ENCODE data around the gene TUBGCP3. TPM values are rescaled to one million over a fixed set of nuclear protein-coding genes. Genes with fewer than 3 reads are reported as not detected.

The TUBGCP3 gene
- total RNA-seq, 2 donors from 2014 or later, result 31.0 to 32.9 TPM

DNA sequence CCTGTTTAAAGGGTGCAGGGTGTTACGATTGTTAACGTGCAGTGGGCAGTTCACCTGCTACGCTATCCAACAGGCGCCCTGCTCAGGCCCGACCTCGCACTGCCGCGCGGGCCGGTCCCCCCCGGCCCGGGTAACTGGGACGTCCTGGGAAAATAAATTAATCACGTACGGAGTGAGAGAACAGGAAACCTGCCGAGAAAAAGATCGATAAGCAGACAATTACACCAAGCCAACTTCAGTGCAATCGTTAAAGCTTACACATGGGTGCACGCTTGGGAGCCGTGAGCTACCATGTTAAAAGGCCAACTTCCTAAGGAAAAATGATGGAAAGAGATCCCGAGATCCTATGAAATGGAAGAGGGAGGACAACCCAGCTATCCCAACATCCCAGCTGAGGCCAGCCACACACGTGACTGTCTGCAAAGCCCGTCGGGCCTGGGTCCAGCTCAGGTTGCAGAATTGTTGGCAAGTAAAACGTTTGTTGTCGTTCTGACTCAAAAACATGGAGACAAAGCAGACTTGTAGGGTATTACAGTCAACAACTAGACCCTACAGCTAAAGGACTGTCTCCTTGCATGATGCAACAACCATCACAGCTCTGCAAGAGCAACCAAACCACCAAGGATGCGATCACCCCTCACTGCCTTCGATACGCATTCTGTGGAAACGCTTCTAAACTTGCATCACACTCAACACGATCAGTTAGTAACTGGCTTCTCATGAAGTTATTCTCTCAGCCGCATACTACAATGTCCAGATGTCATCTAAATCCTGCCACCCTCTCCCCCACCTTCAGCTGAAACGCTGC, 741 bp upstream of the TUBGCP3 start:
- DNase-seq (ENCODE audit: low spot score) (no peak), ATAC-seq (ENCODE audit: insufficient number of reproducible peaks, low FRiP score, low read depth) (no peak)
- Histone ChIP-seq H3K4me3 (peak overlapping the region; percentile 99), H3K27ac (peak overlapping the region; percentile 97 to 98), H3K36me3 (no peaks in the 10 kb centered on the region), H3K9me3 (no peaks in the 10 kb centered on the region), H3K4me1 (ENCODE audit: control insufficient read depth in 1 of 2, low read depth in 2 of 2) (peaks cover 3 to 16% of the 10 kb centered on the region in 2 donors), H3K27me3 (replicated peaks; ENCODE audit: insufficient read depth) (no peaks in the 10 kb centered on the region)
- TF ChIP-seq, protein P1, sequence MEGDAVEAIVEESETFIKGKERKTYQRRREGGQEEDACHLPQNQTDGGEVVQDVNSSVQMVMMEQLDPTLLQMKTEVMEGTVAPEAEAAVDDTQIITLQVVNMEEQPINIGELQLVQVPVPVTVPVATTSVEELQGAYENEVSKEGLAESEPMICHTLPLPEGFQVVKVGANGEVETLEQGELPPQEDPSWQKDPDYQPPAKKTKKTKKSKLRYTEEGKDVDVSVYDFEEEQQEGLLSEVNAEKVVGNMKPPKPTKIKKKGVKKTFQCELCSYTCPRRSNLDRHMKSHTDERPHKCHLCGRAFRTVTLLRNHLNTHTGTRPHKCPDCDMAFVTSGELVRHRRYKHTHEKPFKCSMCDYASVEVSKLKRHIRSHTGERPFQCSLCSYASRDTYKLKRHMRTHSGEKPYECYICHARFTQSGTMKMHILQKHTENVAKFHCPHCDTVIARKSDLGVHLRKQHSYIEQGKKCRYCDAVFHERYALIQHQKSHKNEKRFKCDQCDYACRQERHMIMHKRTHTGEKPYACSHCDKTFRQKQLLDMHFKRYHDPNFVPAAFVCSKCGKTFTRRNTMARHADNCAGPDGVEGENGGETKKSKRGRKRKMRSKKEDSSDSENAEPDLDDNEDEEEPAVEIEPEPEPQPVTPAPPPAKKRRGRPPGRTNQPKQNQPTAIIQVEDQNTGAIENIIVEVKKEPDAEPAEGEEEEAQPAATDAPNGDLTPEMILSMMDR (IDR thresholded peaks at IDR 0.05), result no peak

DNA sequence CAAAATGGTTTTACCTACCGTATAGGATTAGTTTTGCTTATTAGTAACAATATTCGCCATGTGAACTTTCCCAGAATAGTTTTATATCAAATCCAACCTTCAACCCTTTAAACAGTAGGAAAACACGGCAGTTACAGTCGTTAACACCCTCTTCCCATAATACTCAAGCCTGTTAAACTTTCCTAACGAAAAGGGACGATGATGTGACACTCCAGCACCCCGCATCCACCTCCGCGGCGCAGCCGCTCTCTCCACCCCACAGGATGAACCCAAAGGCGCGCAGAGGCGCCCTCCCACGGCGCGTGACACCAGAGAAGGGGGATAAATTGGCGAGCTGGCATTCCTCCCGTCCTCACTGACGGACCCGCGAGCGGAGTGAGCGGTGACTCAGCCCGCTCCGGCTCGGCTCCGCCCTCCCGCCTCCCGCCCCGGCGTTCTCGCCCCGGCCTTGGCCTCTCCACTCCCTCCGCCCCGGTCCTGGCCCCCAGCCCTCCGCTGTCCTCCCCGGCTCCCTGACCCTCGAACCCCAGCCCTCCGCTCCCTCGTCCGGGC, 665 bp downstream of the TUBGCP3 start:
- H3K36me3 ChIP-seq, result no peaks in the 10 kb centered on the region
- TF ChIP-seq, protein P1 (IDR thresholded peaks at IDR 0.05), result no peak
- H3K27me3 ChIP-seq (replicated peaks; ENCODE audit: insufficient read depth), result no peaks in the 10 kb centered on the region
- DNase-seq (ENCODE audit: low spot score) (peak; percentile 60), ATAC-seq (ENCODE audit: insufficient number of reproducible peaks, low FRiP score, low read depth) (peak; percentile 74)
- H3K4me1 ChIP-seq (ENCODE audit: control insufficient read depth in 1 of 2, low read depth in 2 of 2), result peaks cover 3 to 16% of the 10 kb centered on the region in 2 donors
- no peaks in the 10 kb centered on the region for H3K9me3 ChIP-seq
- H3K27ac ChIP-seq, result peak overlapping the region; percentile 97 to 98
- H3K4me3 ChIP-seq, result peak overlapping the region; percentile 99

GRCh38 chr13:112586334-112586960, 1.5 kb downstream of the TUBGCP3 start:
- H3K9me3 ChIP-seq, result no peaks in the 10 kb centered on the region
- no peaks in the 10 kb centered on the region for H3K27me3 ChIP-seq (replicated peaks; ENCODE audit: insufficient read depth)
- TF ChIP-seq, protein P1 (IDR thresholded peaks at IDR 0.05), result no peak
- H3K36me3 ChIP-seq, result no peaks in the 10 kb centered on the region
- ATAC-seq (ENCODE audit: insufficient number of reproducible peaks, low FRiP score, low read depth) (no peak), DNase-seq (ENCODE audit: low spot score) (no peak)
- peak overlapping the region; percentile 99 for H3K4me3 ChIP-seq
- peaks cover 3 to 16% of the 10 kb centered on the region in 2 donors for H3K4me1 ChIP-seq (ENCODE audit: control insufficient read depth in 1 of 2, low read depth in 2 of 2)
- peak overlapping the region; percentile 97 to 98 for H3K27ac ChIP-seq

- TF ChIP-seq, protein P1 (IDR thresholded peaks at IDR 0.05), result no peak
- Histone ChIP-seq H3K27me3 (replicated peaks; ENCODE audit: insufficient read depth) (no peaks in the 10 kb centered on the region), H3K27ac (no peak overlapping the region), H3K9me3 (no peaks in the 10 kb centered on the region), H3K36me3 (no peaks in the 10 kb centered on the region), H3K4me1 (ENCODE audit: control insufficient read depth in 1 of 2, low read depth in 2 of 2) (peaks cover 3 to 21% of the 10 kb centered on the region in 2 donors), H3K4me3 (no peak overlapping the region)
- ATAC-seq (ENCODE audit: insufficient number of reproducible peaks, low FRiP score, low read depth), result no peak
- DNase-seq (ENCODE audit: low spot score), result no peak
Observed at GRCh38 chr13:112583592-112584277, 4.2 kb downstream of the TUBGCP3 start.

- ATAC-seq (ENCODE audit: insufficient number of reproducible peaks, low FRiP score, low read depth) (no peak), DNase-seq (ENCODE audit: low spot score) (no peak)
- H3K27ac ChIP-seq, result no peak overlapping the region
- TF ChIP-seq, protein P1 (IDR thresholded peaks at IDR 0.05), result no peak
- H3K27me3 ChIP-seq (replicated peaks; ENCODE audit: insufficient read depth), result no peaks in the 10 kb centered on the region
- no peak overlapping the region for H3K4me3 ChIP-seq
- peaks cover 3 to 16% of the 10 kb centered on the region in 2 donors for H3K4me1 ChIP-seq (ENCODE audit: control insufficient read depth in 1 of 2, low read depth in 2 of 2)
- no peaks in the 10 kb centered on the region for H3K36me3 ChIP-seq
- H3K9me3 ChIP-seq, result no peaks in the 10 kb centered on the region
Observed at GRCh38 chr13:112582263-112582662, 5.7 kb downstream of the TUBGCP3 start.
